Activated CD8-positive, alpha-beta memory T cell treated with anti-CD3 and anti-CD28 coated beads, Interleukin-2, amount 50 U/mL, for 24 hours (primary cell): Measurements from ENCODE around the gene CDHR1.

Source experiments
- DNase-seq: peaks from one replicate; pipeline ENCODE4 v3.0.0-alpha.2; 2020; ENCODE audit errors: extremely low read depth

The CDHR1 gene

GRCh38 chr10:84262190-84262956 lies 68.0 kb downstream of the CDHR1 start:
- no peak for DNase-seq

- no peak for DNase-seq
These were observed 69.4 kb downstream of the CDHR1 start for GRCh38 chr10:84263716-84264115.

- DNase-seq, result peak; percentile 37
These were observed 70.3 kb downstream of the CDHR1 start for GRCh38 chr10:84264611-84265141.

GRCh38 chr10:84265418-84265817 lies 71.1 kb downstream of the CDHR1 start:
- DNase-seq, result no peak

GRCh38 chr10:84267503-84268126 lies 73.3 kb downstream of the CDHR1 start:
- DNase-seq, result peak; percentile 66

GRCh38 chr10:84269162-84269561 lies 74.8 kb downstream of the CDHR1 start:
- DNase-seq, result no peak
